Measurements from ENCODE around the gene YAE1. TPM values are rescaled to one million over a fixed set of nuclear protein-coding genes. Genes with fewer than 3 reads are reported as not detected.

YAE1 gene
- total RNA-seq, 2 donors from 2014 or later: 9.8 to 28.3 TPM

GRCh38 chr7:39547336-39547735 is 18.9 kb upstream of the YAE1 start:
- Histone ChIP-seq H3K36me3 (no peaks in the 10 kb centered on the region), H3K4me3 (no peak overlapping the region), H3K27me3 (replicated peaks; ENCODE audit: insufficient read depth) (no peaks in the 10 kb centered on the region), H3K9me3 (no peaks in the 10 kb centered on the region), H3K27ac (no peak overlapping the region), H3K4me1 (replicated peaks) (no peaks in the 10 kb centered on the region)
- TF ChIP-seq POLR2A (IDR thresholded peaks at IDR 0.05) (no peak), CTCF (IDR thresholded peaks at IDR 0.05) (no peak), POLR2AphosphoS5 (IDR thresholded peaks at IDR 0.05) (no peak)
- WGBS: 98% methylated on average over 2 of the region's 2 CpGs
- intact Hi-C loops (cut with DNase I): no loop called here
- no peak for DNase-seq (ENCODE audit: low spot score)

GRCh38 chr7:39550411-39550810 is 15.8 kb upstream of the YAE1 start:
- WGBS: 42% methylated on average over 2 of the region's 2 CpGs
- intact Hi-C loops (cut with DNase I): no loop called here

GRCh38 chr7:39553436-39553835 is 12.8 kb upstream of the YAE1 start:
- WGBS: 88% methylated on average over 3 of the region's 3 CpGs
- no peak for DNase-seq (ENCODE audit: low spot score)
- no peaks in the 10 kb centered on the region for H3K4me1 ChIP-seq (replicated peaks)
- no peaks in the 10 kb centered on the region for H3K36me3 ChIP-seq
- no peak overlapping the region for H3K27ac ChIP-seq
- no peaks in the 10 kb centered on the region for H3K9me3 ChIP-seq
- H3K4me3 ChIP-seq: no peak overlapping the region
- TF ChIP-seq CTCF (IDR thresholded peaks at IDR 0.05): no peak
- no peak for TF ChIP-seq POLR2A (IDR thresholded peaks at IDR 0.05)
- H3K27me3 ChIP-seq (replicated peaks; ENCODE audit: insufficient read depth): no peaks in the 10 kb centered on the region
- intact Hi-C loops (cut with DNase I): no loop called here

More at GRCh38 chr7:39550411-39550810, 15.8 kb upstream of the YAE1 start:
- TF ChIP-seq POLR2A (IDR thresholded peaks at IDR 0.05) (no peak), POLR2AphosphoS5 (IDR thresholded peaks at IDR 0.05) (no peak), CTCF (IDR thresholded peaks at IDR 0.05) (no peak)
- no peak for DNase-seq (ENCODE audit: low spot score)
- Histone ChIP-seq H3K4me3 (no peak overlapping the region), H3K36me3 (no peaks in the 10 kb centered on the region), H3K9me3 (no peaks in the 10 kb centered on the region), H3K27me3 (replicated peaks; ENCODE audit: insufficient read depth) (no peaks in the 10 kb centered on the region), H3K4me1 (replicated peaks) (no peaks in the 10 kb centered on the region), H3K27ac (no peak overlapping the region)

- WGBS: 35% methylated on average over 7 of the region's 7 CpGs
- Histone ChIP-seq H3K4me3 (no peak overlapping the region), H3K9me3 (no peaks in the 10 kb centered on the region), H3K27ac (no peak overlapping the region), H3K27me3 (replicated peaks; ENCODE audit: insufficient read depth) (no peaks in the 10 kb centered on the region), H3K4me1 (replicated peaks) (no peaks in the 10 kb centered on the region), H3K36me3 (no peaks in the 10 kb centered on the region)
- peak; percentile 5 for DNase-seq (ENCODE audit: low spot score)
- TF ChIP-seq POLR2AphosphoS5 (IDR thresholded peaks at IDR 0.05) (no peak), POLR2A (IDR thresholded peaks at IDR 0.05) (no peak), CTCF (IDR thresholded peaks at IDR 0.05) (no peak)
- intact Hi-C loops (cut with DNase I): no loop called here
These were observed 11.5 kb upstream of the YAE1 start for GRCh38 chr7:39554583-39555165.

- Histone ChIP-seq H3K9me3 (no peaks in the 10 kb centered on the region), H3K36me3 (no peaks in the 10 kb centered on the region), H3K4me3 (no peak overlapping the region), H3K27ac (no peak overlapping the region), H3K4me1 (replicated peaks) (no peaks in the 10 kb centered on the region), H3K27me3 (replicated peaks; ENCODE audit: insufficient read depth) (no peaks in the 10 kb centered on the region)
- no peak for DNase-seq (ENCODE audit: low spot score)
- intact Hi-C loops (cut with DNase I): no loop called here
- 39% methylated on average over 1 of the region's 1 CpG for WGBS
- TF ChIP-seq CTCF (IDR thresholded peaks at IDR 0.05): no peak
- TF ChIP-seq POLR2AphosphoS5 (IDR thresholded peaks at IDR 0.05): no peak
- TF ChIP-seq POLR2A (IDR thresholded peaks at IDR 0.05): no peak
These were observed 9.0 kb upstream of the YAE1 start for GRCh38 chr7:39557222-39557621.
